Esophagus squamous epithelium (tissue), 4 donors: ENCODE results near the gene GSK3B.

Source experiments
- CTCF ChIP-seq, 6 experiments: fragments of 450-650 bp in 4 of 6; fragments of 200-600 bp in 2 of 6; sonication (generic) in 2 of 6; IDR thresholded peaks; one replicate each; pipeline ENCODE4 v1.5.1; 2016 to 2019; ENCODE audit warnings: antibody characterized with exemption in 6 of 6, mild to moderate bottlenecking in 4 of 6, moderate library complexity in 4 of 6
- POLR2A ChIP-seq, 4 donors: fragments of 450-650 bp; IDR thresholded peaks; one replicate each; pipeline ENCODE4 v1.6.1; 2017; ENCODE audit warnings: antibody characterized with exemption in 4 of 4, mild to moderate bottlenecking in 4 of 4, moderate library complexity in 3 of 4

- TF ChIP-seq CTCF (IDR thresholded peaks at IDR 0.05): no peak
- TF ChIP-seq POLR2A (IDR thresholded peaks at IDR 0.05): no peak
These were observed 229.8 kb downstream of the GSK3B start for GRCh38 chr3:119864476-119864875.
